ENCODE data around the gene MAP3K12.

MAP3K12 gene

GRCh38 chr12:53508534-53509170, 9.4 kb upstream of the MAP3K12 start:
- DNase-seq (ENCODE audit: low read depth): no peak

- DNase-seq (ENCODE audit: low read depth): no peak
Observed at GRCh38 chr12:53507603-53507885, 8.3 kb upstream of the MAP3K12 start.

GRCh38 chr12:53506881-53507602, 7.8 kb upstream of the MAP3K12 start, which contains the start of gene NPFF:
NPFF (minus strand) TSS chr12:53507484; CDS start chr12:53507474, 10 bp downstream.
- no peak for DNase-seq (ENCODE audit: low read depth)

GRCh38 chr12:53506450-53506785, 7.2 kb upstream of the MAP3K12 start:
- no peak for DNase-seq (ENCODE audit: low read depth)

GRCh38 chr12:53505555-53506449, 6.5 kb upstream of the MAP3K12 start:
- no peak for DNase-seq (ENCODE audit: low read depth)

GRCh38 chr12:53505086-53505485, 5.8 kb upstream of the MAP3K12 start:
- DNase-seq (ENCODE audit: low read depth): no peak

- DNase-seq (ENCODE audit: low read depth): no peak
Observed at GRCh38 chr12:53504004-53504920, 5.0 kb upstream of the MAP3K12 start.

- DNase-seq (ENCODE audit: low read depth): no peak
Observed at GRCh38 chr12:53502983-53503728, 3.9 kb upstream of the MAP3K12 start.

GRCh38 chr12:53502331-53502730, 3.1 kb upstream of the MAP3K12 start:
- no peak for DNase-seq (ENCODE audit: low read depth)

- DNase-seq (ENCODE audit: low read depth): no peak
Observed at GRCh38 chr12:53501615-53502181, 2.4 kb upstream of the MAP3K12 start.

- DNase-seq (ENCODE audit: low read depth): peak; percentile 95
Observed at GRCh38 chr12:53500776-53501614, 1.7 kb upstream of the MAP3K12 start, which contains the start of gene TARBP2. TARBP2 (plus strand) TSS chr12:53501283; CDS start chr12:53501409, 126 bp downstream.

GRCh38 chr12:53500142-53500775, 1.0 kb upstream of the MAP3K12 start:
- no peak for DNase-seq (ENCODE audit: low read depth)

- no peak for DNase-seq (ENCODE audit: low read depth)
Observed at GRCh38 chr12:53498235-53498630, 1.0 kb downstream of the MAP3K12 start.

- no peak for DNase-seq (ENCODE audit: low read depth)
Observed at GRCh38 chr12:53497461-53497860, 1.8 kb downstream of the MAP3K12 start.

GRCh38 chr12:53496752-53497032, 2.6 kb downstream of the MAP3K12 start:
- no peak for DNase-seq (ENCODE audit: low read depth)

GRCh38 chr12:53495903-53496751, 3.1 kb downstream of the MAP3K12 start:
- DNase-seq (ENCODE audit: low read depth): no peak

- DNase-seq (ENCODE audit: low read depth): no peak
Observed at GRCh38 chr12:53493610-53494391, 5.5 kb downstream of the MAP3K12 start.

All from HS-27A (cell line).